GM19328 (cell line): ENCODE data around the gene BMP4.

Experiments
- ATAC-seq: cut with Tn5 transposase; IDR thresholded peaks from one replicate; pipeline ENCODE4 v1.9.1; 2021; ENCODE audit warnings: mild to moderate bottlenecking, moderate library complexity; ENCODE audit not compliant: unreplicated experiment

Gene BMP4

DNA sequence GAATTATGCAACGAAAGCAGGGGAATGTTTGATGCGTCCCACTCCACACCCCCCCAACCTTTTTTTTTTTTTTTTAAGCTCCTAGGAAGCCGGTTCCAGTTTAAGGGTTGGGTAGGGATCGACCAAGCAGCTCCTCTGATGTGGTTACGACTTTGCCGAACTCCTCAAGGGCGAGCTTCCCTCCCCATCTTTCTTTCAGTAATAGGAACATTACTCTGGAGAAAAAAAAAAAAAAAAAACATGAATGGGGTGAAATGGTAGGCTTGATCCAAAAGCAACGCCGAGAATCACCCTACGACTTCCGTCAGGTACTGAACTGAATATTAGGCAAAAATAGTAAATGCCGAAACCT, 9.6 kb downstream of the BMP4 start:
- ATAC-seq = no peak

DNA sequence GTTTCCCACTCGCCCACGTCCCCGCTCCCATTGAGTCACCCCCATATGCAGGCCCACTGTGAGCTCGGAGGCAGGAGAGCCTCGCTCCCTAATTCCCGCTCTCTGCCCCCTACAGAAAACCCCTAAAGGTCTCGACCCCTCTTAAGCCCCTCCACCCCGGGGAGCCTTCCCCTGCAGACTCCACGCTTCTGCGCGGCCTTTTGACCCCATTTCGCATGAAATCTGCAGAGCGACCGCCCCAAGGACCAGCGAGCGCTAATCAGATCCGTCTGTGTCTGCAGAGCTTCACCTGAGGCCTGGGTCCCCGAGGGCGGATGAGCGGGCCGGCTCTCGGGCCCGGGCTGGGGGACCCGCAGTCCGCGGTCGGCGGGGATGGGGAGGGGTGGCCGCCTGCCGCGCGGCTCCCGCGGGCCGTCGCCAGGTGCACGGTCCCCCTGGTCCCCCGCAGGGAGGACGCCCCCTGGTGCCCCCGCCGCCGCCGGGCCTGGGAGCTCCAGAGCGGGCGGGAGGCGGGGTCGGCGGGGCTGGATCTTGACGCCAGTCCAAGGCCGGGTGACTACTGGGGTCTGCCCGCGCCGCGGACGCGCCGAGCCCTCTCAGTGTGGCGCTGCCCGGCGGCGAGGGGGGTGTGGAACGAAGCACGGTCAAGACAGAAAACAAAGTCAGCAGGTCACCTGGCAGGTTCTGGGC, 10.1 kb downstream of the BMP4 start:
- ATAC-seq = no peak

DNA sequence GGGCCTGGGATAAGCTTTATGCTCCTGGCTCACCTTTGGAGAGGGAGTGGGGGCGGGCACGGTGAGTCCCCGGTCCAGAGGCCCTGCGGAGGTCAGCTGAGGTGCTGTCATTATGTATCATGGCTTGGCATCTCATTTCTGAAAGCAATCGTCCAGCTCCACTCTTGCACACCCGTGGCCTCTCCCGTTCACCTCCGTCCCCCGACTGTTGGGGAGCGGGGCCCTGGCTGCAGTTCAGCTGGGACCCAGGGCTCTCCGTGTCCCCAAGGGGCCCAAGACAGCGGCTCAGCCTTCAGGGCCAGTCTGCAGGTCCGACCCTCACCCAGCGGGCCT, 10.6 kb downstream of the BMP4 start:
- no peak for ATAC-seq

DNA sequence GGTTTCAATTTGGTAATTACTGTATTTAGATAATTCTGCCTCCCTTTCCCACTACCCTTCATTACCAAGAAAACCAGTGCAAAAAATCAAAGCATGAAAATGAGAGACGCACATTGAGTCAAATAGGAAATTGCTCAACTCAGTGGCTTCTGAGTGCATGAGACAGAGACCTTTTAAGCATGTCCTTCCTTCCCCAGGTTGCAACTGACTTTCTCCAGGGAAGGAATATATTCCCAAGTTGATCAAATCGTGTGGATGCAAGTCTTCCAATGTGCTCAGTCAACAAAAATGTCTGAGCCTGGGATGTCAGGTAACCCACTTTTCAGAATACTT, 12.9 kb downstream of the BMP4 start:
- ATAC-seq = no peak

- no peak for ATAC-seq
These were observed 13.5 kb downstream of the BMP4 start for GRCh38 chr14:53942970-53943750.

- ATAC-seq = no peak
These were observed 18.3 kb downstream of the BMP4 start for GRCh38 chr14:53938136-53938837.

DNA sequence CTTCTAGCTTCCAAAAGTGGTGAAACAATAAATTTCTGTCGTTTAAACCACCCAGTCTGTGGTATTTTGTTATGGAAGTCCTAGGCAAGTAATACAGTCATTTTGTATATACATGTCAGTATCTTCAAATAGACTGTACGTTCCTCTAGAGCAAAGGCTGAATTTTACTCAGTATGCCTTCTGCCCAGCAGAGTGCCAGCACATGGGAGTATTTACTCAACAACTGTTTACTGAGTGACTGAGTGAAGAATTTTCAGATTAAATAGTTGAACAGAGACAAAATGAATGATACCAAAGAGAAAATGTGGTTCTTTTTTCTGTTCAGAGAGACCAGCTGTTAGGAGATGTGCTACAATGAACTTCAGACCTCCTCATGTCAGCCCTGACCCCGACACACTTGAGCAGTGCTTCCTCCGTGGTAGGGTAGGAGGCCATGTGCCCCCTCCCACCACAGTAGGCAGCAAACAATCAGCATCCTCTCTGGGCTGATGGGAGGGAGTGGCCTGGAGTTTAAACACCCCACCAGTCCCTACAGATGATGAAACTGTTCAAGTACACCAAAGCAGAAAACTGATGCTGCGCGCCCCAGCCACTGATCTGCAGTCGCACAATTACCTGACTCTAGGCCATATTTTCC, 21.7 kb downstream of the BMP4 start:
- no peak for ATAC-seq

GRCh38 chr14:53932966-53933365, 23.7 kb downstream of the BMP4 start:
- no peak for ATAC-seq

DNA sequence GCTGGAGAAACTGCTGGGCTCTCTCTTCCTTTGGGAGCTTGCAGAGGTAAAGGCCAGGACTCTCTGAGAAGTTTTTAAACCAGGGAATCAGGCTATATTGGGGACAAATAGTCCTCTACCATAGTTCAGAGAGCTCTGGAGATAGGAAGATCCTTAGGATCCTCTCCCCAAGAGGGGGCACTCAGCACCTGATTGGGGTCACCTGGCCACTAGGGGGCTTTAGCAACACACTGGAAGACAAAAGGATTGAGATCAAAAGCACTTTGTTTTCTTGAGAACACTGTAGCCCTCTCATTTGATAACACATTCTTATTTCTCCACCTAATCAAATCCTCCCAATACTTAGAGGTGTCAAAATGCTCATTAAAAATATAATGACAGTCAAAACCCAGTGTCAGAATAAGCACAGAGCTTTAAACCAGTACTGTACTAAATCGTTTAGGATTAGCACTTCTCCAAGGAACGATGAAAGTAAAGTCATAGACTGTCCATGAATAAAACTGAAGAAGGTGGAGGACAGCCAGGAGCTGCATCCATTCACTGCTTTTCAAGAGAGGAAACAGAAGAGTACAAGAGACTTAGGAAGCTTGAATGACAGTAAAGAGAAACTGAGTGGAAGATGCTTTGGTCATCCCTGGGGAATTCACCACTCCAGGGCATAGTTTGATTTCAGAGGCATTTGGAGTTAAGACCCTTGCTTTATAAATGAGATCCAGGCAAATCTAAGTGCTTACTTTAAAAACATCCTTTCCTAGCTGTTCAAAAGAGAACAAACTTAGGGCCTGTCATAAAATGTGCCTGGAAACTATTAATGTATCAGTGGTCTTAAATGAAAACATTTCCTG, 26.5 kb downstream of the BMP4 start:
- no peak for ATAC-seq

GRCh38 chr14:53927171-53927570, 29.5 kb downstream of the BMP4 start:
- ATAC-seq = no peak

DNA sequence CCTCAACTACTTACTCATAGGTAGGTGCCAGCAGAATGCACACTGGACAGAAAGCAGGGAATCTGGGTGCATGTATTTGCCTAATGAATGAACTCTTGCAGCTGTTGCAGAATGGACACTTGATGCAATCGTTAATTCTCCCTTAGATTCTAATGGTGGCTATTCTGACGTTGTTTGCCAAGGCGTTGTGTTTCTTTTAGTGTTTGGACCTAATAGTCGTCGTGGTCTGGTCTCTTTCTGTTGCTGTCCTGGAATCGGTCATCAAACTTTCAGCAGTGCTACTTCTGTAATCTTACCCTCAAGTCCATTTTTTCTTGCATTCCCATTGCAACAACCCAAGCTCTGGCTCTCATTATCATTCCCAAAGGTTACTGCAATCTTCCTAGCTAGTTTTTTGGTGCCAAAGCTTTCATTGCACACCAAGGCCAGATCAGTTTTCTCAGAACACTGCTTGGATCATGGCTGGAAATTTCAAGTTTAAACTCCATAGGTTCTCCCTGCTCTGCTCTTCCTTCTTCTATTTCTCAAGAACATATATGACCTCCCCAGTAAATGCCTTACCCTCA, 31.3 kb downstream of the BMP4 start:
- no peak for ATAC-seq

- ATAC-seq = no peak
These were observed 31.9 kb downstream of the BMP4 start for GRCh38 chr14:53924753-53925152.

DNA sequence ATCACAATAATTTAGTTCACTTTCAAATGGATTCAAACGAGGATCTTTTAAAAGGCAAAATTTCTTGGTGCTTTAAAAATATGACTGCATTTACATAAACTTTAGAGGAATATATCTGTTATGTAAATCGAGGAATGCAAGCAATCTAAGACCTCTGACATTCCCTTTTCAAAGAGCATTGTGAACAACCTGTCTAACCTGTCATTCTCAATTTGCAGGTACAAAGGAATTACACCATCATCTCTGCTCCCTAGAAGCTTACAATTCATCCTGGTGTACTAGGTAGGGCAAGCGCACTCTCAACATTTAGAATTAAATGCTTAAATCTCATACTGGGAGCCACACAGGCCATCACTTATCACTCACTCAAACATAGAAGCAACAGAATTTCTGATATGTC, 35.6 kb downstream of the BMP4 start:
- no peak for ATAC-seq

DNA sequence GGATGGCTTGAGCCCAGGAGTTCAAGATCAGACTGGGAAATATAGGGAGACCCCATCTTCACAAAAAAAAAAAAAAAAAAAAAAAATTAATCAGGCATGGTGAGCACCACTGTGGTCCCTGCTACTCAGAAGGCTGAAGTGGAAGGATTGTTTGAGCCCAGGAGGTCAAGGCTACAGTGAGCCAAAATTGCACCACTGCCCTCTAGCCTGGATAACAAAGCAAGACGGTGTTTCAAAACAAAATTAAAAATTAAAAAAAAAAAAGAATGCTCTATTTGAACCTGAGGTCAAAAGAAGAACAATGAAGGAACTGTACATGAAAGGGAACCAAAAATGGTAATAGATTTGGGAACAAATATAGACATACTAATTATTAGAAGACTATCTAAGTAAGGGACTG, 40.4 kb downstream of the BMP4 start:
- no peak for ATAC-seq

DNA sequence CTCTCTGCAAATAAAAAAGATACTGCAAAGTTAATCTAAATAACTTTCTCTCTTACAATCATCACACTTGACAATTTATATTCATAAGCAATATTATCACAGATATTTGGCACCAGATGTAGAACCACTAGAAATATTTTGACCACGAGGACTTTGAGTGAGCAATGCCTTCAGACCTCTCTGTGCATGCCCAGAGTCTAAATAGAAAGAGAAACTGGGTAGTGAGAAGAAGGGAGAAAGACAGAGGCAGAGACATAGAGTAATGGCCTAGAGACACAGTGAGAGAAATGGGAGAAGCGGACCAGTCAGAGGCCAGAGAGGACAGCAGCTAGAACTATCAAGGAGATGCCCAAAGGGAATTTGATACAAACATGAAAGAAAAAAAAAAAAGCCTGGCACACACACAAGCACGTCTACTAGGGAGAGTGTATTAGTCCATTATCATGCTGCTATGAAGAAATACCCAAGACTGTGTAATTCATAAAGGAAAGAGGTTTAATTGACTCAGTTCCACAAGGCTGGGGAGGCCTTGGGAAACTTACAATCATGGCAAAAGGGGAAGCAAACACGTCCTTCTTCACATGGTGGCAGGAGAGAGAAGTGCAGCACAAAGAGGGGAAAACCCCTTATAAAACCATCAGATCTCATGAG, 41.1 kb downstream of the BMP4 start:
- no peak for ATAC-seq

DNA sequence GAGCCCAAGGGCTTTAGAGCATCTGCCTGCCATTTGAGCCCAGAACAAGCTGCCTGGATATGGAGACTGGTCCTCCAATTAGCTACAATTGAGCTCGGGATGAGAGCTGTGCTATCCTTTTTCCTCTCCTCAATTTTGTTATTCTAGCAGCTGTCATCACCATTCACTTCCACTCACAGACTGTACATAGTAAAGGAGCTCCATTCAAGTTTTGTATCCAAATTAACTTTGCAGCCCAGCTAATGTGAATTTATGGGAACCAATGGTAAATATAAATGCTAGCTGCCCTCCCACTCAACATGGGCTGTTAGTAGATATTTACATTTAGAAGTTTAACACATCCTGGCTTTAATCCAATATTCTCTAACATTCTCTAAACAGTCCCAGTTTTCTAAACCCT, 44.6 kb downstream of the BMP4 start:
- ATAC-seq = no peak

DNA sequence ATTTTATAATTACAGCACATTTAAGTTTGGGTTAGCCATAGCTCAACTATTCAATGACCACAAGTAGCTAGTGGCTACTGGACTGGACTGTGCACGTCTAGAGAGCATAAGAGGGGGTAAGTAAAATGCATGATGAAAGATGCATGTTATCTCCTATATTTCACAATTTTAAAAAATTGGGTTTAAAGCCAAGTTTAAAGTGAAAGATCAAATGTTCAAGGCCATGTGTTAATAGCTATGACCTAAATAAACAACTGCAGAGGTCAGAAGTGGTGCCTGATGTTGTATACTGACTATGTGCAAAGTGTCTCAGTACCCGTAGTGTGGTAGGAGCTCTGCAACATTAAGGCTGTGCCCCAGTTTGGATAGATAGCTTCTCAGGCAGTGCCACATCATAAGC, 48.2 kb downstream of the BMP4 start:
- ATAC-seq = no peak

DNA sequence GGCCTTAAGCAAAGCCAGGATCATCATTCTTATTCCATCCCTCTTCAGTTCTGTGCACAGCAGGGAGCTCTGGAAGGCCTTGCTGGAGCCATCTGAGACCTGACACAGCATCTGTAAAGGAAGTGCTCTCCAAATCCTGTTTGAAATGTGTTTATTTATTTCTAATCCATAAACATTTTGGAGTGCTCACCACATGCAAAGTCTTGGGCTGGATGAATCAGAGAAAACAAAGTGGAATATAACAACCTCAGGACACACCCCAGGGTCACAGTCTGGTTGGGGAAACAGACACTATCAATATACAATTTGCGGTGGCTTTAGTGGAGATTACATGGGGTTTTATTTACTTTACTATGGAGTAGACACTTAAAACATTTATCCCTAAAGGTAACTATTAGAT, 54.3 kb downstream of the BMP4 start:
- no peak for ATAC-seq

- no peak for ATAC-seq
These were observed 56.1 kb downstream of the BMP4 start for GRCh38 chr14:53900499-53900898.
